LNCAP (cell line): ENCODE measurements around the gene TMEM130.

Source experiments
- CTCF ChIP-seq: fragments of 450-650 bp; IDR thresholded peaks from 2 replicates; pipeline ENCODE4 v1.5.1; 2017; ENCODE audit warnings: mild to moderate bottlenecking

Gene TMEM130

GRCh38 chr7:98908585-98908984 is 38.8 kb upstream of the TMEM130 start:
- TF ChIP-seq CTCF, result no peak

GRCh38 chr7:98907570-98907969 is 37.8 kb upstream of the TMEM130 start:
- TF ChIP-seq CTCF, result no peak

- TF ChIP-seq CTCF, result no peak
These were observed 33.4 kb upstream of the TMEM130 start for GRCh38 chr7:98903246-98903645.

GRCh38 chr7:98902523-98902922 is 32.7 kb upstream of the TMEM130 start:
- no peak for TF ChIP-seq CTCF

- TF ChIP-seq CTCF, result no peak
These were observed 31.0 kb upstream of the TMEM130 start for GRCh38 chr7:98900815-98901214.

GRCh38 chr7:98899816-98900215 is 30.0 kb upstream of the TMEM130 start:
- no peak for TF ChIP-seq CTCF

GRCh38 chr7:98892609-98893008 is 22.8 kb upstream of the TMEM130 start:
- no peak for TF ChIP-seq CTCF

- TF ChIP-seq CTCF, result no peak
These were observed 17.2 kb upstream of the TMEM130 start for GRCh38 chr7:98887038-98887437.
